SK-N-SH (cell line): Measurements from ENCODE around the gene TRPM2. TPM values are rescaled to one million over a fixed set of nuclear protein-coding genes. Genes with fewer than 3 reads are reported as not detected.

Experiments used
- CTCF ChIA-PET: fragments of 300-600, 350-600 bp; formaldehyde crosslinking; extraction: SDS; loops from one replicate; lab custom pipeline; 2021; lab: Yijun Ruan, JAX
- POLR2A ChIA-PET: fragments of 350-600 bp; sonication (Branson Sonifier 250); formaldehyde crosslinking; extraction: SDS; loops from one replicate; lab custom pipeline; 2020; ENCODE audit warnings: antibody characterized with exemption, inconsistent platforms; lab: Yijun Ruan, JAX
- DNase-seq: peaks from one replicate; pipeline ENCODE4 v3.0.0; 2012
- H2AFZ ChIP-seq: fragments of 200-600 bp; sonication (generic); 2 replicates; pipeline ENCODE4 v1.8.1; 2016; ENCODE audit warnings: antibody characterized with exemption, mild to moderate bottlenecking, low read depth
- H3F3A ChIP-seq: fragments of 200-600 bp; sonication (generic); replicated peaks from 2 replicates; pipeline ENCODE3; 2016; ENCODE audit warnings: antibody characterized with exemption, mild to moderate bottlenecking; ENCODE audit not compliant: insufficient read depth
- H3K27ac ChIP-seq, 2 experiments: fragments of 200-500 bp in 1 of 2; fragments of 200-600 bp in 1 of 2; sonication (Bioruptor generic) in 1 of 2; sonication (generic), shearing (Covaris generic) in 1 of 2; 2 replicates each; pipeline versions ENCODE4 v1.5.1 to v1.6.1; 2014 to 2016; ENCODE audit warnings: low read depth in 2 of 2, inconsistent platforms in 1 of 2, low read length in 1 of 2, mild to moderate bottlenecking in 1 of 2, mixed read lengths in 1 of 2
- H3K27me3 ChIP-seq: fragments of 200-600 bp; sonication (generic), shearing (Covaris generic); 2 replicates; pipeline ENCODE4 v1.6.1; 2016; ENCODE audit warnings: mixed run types; ENCODE audit not compliant: insufficient read depth
- H3K36me3 ChIP-seq, 2 experiments: fragments of 200-500 bp in 1 of 2; fragments of 200-600 bp in 1 of 2; sonication (Bioruptor generic) in 1 of 2; sonication (generic) in 1 of 2; replicated peaks in 1 of 2; 2 replicates each; pipeline versions ENCODE3 to v1.5.1; 2014 to 2016; ENCODE audit warnings: low read length in 1 of 2, mild to moderate bottlenecking in 1 of 2; ENCODE audit not compliant: insufficient read depth in 2 of 2, control insufficient read depth in 1 of 2
- H3K4me1 ChIP-seq, 2 experiments: fragments of 200-500 bp in 1 of 2; fragments of 200-600 bp in 1 of 2; sonication (Bioruptor generic) in 1 of 2; sonication (generic), shearing (Covaris generic) in 1 of 2; 2 replicates each; pipeline versions ENCODE4 v1.5.1 to v1.6.1; 2014 to 2016; ENCODE audit warnings: low read depth in 1 of 2, low read length in 1 of 2, mixed run types in 1 of 2; ENCODE audit not compliant: insufficient read depth in 2 of 2, control insufficient read depth in 1 of 2
- H3K4me2 ChIP-seq: fragments of 200-600 bp; sonication (generic), shearing (Covaris generic); 2 replicates; pipeline ENCODE4 v1.6.1; 2017; ENCODE audit warnings: mixed run types
- H3K4me3 ChIP-seq, 2 experiments: fragments of 200-500 bp in 1 of 2; fragments of 200-600 bp in 1 of 2; sonication (Bioruptor generic) in 1 of 2; sonication (generic), shearing (Covaris generic) in 1 of 2; 2 replicates each; pipeline versions ENCODE4 v1.5.1 to v1.8.1; 2014 to 2016; ENCODE audit warnings: low read depth in 2 of 2, inconsistent platforms in 1 of 2, low read length in 1 of 2, mild to moderate bottlenecking in 1 of 2, mixed read lengths in 1 of 2, moderate library complexity in 1 of 2
- H3K79me2 ChIP-seq: fragments of 200-600 bp; sonication (generic); 2 replicates; pipeline ENCODE4 v1.8.1; 2017; ENCODE audit warnings: mild to moderate bottlenecking; ENCODE audit not compliant: insufficient read depth
- H3K9ac ChIP-seq: fragments of 200-600 bp; sonication (generic); 2 replicates; pipeline ENCODE4 v1.6.1; 2017; ENCODE audit warnings: mixed run types
- H3K9me2 ChIP-seq: fragments of 200-600 bp; sonication (generic); 2 replicates; pipeline ENCODE4 v1.6.1; 2017; ENCODE audit warnings: mixed run types
- H3K9me3 ChIP-seq: fragments of 200-600 bp; sonication (generic); 2 replicates; pipeline ENCODE4 v1.6.1; 2017; ENCODE audit warnings: mixed run types, mild to moderate bottlenecking, moderate library complexity
- H4K20me1 ChIP-seq: fragments of 200-600 bp; sonication (generic); 2 replicates; pipeline ENCODE4 v1.6.1; 2017; ENCODE audit warnings: mild to moderate bottlenecking, mixed run types; ENCODE audit not compliant: insufficient read depth
- EP300 ChIP-seq, 2 experiments: IDR thresholded peaks; 2 replicates each; pipeline versions ENCODE4 v1.4.0 to v1.6.1; 2012; ENCODE audit warnings: borderline replicate concordance in 1 of 2, low read depth in 1 of 2, low read length in 1 of 2
- FOSL2 ChIP-seq: IDR thresholded peaks from 2 replicates; pipeline ENCODE4 v1.4.0; 2012; ENCODE audit warnings: low read depth, mild to moderate bottlenecking, moderate library complexity, borderline replicate concordance
- FOXJ3 ChIP-seq: sonication (generic); formaldehyde crosslinking; IDR thresholded peaks from 2 replicates; pipeline ENCODE4 v1.5.1; 2020; ENCODE audit warnings: mild to moderate bottlenecking, missing genetic modification reagents
- GATA2 ChIP-seq: sonication (generic); formaldehyde crosslinking; IDR thresholded peaks from 2 replicates; pipeline ENCODE4 v1.5.0; 2020; ENCODE audit warnings: mild to moderate bottlenecking, missing genetic modification reagents
- MEF2A ChIP-seq: IDR thresholded peaks from 2 replicates; pipeline ENCODE4 v1.4.0; 2012; ENCODE audit warnings: low read depth, borderline replicate concordance
- NFIC ChIP-seq: IDR thresholded peaks from 2 replicates; pipeline ENCODE4 v1.4.0; 2012; ENCODE audit warnings: borderline replicate concordance
- NRF1 ChIP-seq: IDR thresholded peaks from 2 replicates; pipeline ENCODE4 v1.6.1; 2012; ENCODE audit warnings: low read depth, mild to moderate bottlenecking, low read length
- POLR2AphosphoS5 ChIP-seq: IDR thresholded peaks from 2 replicates; pipeline ENCODE4 v1.6.1; 2012; ENCODE audit warnings: low read depth, low read length
- RCOR1 ChIP-seq: fragments of 150-350 bp; IDR thresholded peaks from 2 replicates; pipeline ENCODE4 v1.6.1; 2017; ENCODE audit warnings: antibody characterized with exemption, low read length
- RXRA ChIP-seq: IDR thresholded peaks from 2 replicates; pipeline ENCODE4 v1.4.0; 2012; ENCODE audit warnings: low read depth, mild to moderate bottlenecking, borderline replicate concordance
- SMC3 ChIP-seq: IDR thresholded peaks from 2 replicates; pipeline ENCODE4 v1.6.1; 2012; ENCODE audit warnings: low read depth, low read length, improper control_type of control experiment
- TAF1 ChIP-seq: IDR thresholded peaks from 2 replicates; pipeline ENCODE4 v1.6.1; 2012; ENCODE audit warnings: low read depth, mild to moderate bottlenecking, low read length, moderate library complexity, borderline replicate concordance
- TCF12 ChIP-seq: IDR thresholded peaks from 2 replicates; pipeline ENCODE4 v1.4.0; 2012
- WGBS: methylation state at CpG from one replicate; pipeline ENCODE4 v1.1.6; 2017; ENCODE audit warnings: low lambda C conversion rate; 5-methylcytosine and 5-hydroxymethylcytosine counted together
- polyA plus RNA-seq, 3 experiments: library from polyadenylated mRNA; depleted of rRNA; stranded (reverse); fragments of >200 nt; gene quantifications; 2 replicates each; pipeline ENCODE4 v1.2.3, GENCODE V29; 2012
- TF ChIP-seq, protein P1 (sequence below): fragments of 200-600 bp; sonication (generic); IDR thresholded peaks from 2 replicates; pipeline ENCODE4 v1.6.1; 2017; ENCODE audit warnings: antibody characterized with exemption, mild to moderate bottlenecking, moderate library complexity
- TF ChIP-seq, protein P2 (sequence below): IDR thresholded peaks from 2 replicates; pipeline ENCODE4 v1.4.0; 2012; ENCODE audit warnings: low read depth, borderline replicate concordance
- TF ChIP-seq, protein P3 (sequence below): IDR thresholded peaks from 2 replicates; pipeline ENCODE4 v1.6.1; 2012; ENCODE audit warnings: mild to moderate bottlenecking, low read depth, low read length, moderate library complexity
- TF ChIP-seq, protein P4 (sequence below): fragments of 150-350 bp; IDR thresholded peaks from 2 replicates; pipeline ENCODE4 v1.6.1; 2017; ENCODE audit warnings: antibody characterized with exemption, low read length, low read depth, borderline replicate concordance
- TF ChIP-seq, protein P5 (sequence below): IDR thresholded peaks from 2 replicates; pipeline ENCODE4; 2012

TRPM2 gene
- polyA plus RNA-seq, 1 of the 3 experiments (the other 2 are of a cell fraction): not detected

DNA sequence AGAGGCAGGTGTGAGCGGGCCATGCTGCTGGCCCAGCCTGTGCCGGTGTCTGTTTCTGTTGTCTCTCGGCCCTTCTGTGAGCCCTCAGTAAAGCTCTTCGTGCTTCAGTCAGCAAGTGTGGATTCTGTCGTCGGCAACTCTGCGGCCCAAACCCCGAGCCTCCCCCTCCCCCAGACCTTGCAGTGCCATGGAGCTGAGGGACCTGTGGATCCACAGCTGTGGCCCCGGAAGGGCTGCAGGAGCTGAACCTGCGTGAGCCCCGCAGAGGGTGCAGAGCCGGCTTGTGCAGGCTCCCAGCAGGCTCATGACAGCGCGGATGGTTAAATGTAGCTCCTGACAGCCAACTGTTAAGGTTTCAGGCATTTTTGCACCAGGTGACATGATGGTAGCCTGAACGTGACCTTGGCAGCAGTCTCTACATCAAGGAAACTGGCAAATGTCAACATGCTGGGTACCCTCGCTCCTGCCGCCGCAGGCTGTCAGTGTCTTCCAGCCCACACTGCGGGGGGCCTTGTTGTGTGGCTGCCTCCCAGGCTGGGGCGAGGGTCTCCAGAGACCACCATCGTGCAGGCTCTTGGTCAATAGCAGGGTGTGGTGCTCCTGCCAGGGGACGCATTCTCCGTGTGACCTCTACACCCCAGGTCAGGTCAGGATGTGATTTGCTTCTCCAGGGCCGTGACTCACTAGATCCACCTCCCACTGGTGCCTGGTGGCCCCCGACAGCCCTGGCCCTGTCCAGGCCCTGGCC lies 108.8 kb downstream of the TRPM2 start:
- POLR2A ChIA-PET: no interaction called here
- H3F3A ChIP-seq: no peaks in the 10 kb centered on the region
- TF ChIP-seq, protein P1, sequence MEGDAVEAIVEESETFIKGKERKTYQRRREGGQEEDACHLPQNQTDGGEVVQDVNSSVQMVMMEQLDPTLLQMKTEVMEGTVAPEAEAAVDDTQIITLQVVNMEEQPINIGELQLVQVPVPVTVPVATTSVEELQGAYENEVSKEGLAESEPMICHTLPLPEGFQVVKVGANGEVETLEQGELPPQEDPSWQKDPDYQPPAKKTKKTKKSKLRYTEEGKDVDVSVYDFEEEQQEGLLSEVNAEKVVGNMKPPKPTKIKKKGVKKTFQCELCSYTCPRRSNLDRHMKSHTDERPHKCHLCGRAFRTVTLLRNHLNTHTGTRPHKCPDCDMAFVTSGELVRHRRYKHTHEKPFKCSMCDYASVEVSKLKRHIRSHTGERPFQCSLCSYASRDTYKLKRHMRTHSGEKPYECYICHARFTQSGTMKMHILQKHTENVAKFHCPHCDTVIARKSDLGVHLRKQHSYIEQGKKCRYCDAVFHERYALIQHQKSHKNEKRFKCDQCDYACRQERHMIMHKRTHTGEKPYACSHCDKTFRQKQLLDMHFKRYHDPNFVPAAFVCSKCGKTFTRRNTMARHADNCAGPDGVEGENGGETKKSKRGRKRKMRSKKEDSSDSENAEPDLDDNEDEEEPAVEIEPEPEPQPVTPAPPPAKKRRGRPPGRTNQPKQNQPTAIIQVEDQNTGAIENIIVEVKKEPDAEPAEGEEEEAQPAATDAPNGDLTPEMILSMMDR: no peak
- TF ChIP-seq POLR2AphosphoS5 (no peak), TCF12 (no peak), NFIC (no peak), TAF1 (no peak), RCOR1 (no peak), MEF2A (no peak), RXRA (no peak), FOSL2 (no peak), NRF1 (no peak), EP300 (IDR thresholded peaks at IDR 0.05; ENCODE audit: borderline replicate concordance in 1 of 2, low read depth in 1 of 2, low read length in 1 of 2) (no peak), SMC3 (no peak), GATA2 (no peak), FOXJ3 (CRISPR knock-in tag) (no peak)
- TF ChIP-seq, protein P2, sequence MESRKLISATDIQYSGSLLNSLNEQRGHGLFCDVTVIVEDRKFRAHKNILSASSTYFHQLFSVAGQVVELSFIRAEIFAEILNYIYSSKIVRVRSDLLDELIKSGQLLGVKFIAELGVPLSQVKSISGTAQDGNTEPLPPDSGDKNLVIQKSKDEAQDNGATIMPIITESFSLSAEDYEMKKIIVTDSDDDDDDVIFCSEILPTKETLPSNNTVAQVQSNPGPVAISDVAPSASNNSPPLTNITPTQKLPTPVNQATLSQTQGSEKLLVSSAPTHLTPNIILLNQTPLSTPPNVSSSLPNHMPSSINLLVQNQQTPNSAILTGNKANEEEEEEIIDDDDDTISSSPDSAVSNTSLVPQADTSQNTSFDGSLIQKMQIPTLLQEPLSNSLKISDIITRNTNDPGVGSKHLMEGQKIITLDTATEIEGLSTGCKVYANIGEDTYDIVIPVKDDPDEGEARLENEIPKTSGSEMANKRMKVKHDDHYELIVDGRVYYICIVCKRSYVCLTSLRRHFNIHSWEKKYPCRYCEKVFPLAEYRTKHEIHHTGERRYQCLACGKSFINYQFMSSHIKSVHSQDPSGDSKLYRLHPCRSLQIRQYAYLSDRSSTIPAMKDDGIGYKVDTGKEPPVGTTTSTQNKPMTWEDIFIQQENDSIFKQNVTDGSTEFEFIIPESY: no peak
- TF ChIP-seq, protein P3, sequence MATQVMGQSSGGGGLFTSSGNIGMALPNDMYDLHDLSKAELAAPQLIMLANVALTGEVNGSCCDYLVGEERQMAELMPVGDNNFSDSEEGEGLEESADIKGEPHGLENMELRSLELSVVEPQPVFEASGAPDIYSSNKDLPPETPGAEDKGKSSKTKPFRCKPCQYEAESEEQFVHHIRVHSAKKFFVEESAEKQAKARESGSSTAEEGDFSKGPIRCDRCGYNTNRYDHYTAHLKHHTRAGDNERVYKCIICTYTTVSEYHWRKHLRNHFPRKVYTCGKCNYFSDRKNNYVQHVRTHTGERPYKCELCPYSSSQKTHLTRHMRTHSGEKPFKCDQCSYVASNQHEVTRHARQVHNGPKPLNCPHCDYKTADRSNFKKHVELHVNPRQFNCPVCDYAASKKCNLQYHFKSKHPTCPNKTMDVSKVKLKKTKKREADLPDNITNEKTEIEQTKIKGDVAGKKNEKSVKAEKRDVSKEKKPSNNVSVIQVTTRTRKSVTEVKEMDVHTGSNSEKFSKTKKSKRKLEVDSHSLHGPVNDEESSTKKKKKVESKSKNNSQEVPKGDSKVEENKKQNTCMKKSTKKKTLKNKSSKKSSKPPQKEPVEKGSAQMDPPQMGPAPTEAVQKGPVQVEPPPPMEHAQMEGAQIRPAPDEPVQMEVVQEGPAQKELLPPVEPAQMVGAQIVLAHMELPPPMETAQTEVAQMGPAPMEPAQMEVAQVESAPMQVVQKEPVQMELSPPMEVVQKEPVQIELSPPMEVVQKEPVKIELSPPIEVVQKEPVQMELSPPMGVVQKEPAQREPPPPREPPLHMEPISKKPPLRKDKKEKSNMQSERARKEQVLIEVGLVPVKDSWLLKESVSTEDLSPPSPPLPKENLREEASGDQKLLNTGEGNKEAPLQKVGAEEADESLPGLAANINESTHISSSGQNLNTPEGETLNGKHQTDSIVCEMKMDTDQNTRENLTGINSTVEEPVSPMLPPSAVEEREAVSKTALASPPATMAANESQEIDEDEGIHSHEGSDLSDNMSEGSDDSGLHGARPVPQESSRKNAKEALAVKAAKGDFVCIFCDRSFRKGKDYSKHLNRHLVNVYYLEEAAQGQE: no peak
- TF ChIP-seq, protein P4, sequence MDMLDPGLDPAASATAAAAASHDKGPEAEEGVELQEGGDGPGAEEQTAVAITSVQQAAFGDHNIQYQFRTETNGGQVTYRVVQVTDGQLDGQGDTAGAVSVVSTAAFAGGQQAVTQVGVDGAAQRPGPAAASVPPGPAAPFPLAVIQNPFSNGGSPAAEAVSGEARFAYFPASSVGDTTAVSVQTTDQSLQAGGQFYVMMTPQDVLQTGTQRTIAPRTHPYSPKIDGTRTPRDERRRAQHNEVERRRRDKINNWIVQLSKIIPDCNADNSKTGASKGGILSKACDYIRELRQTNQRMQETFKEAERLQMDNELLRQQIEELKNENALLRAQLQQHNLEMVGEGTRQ: no peak
- TF ChIP-seq, protein P5, sequence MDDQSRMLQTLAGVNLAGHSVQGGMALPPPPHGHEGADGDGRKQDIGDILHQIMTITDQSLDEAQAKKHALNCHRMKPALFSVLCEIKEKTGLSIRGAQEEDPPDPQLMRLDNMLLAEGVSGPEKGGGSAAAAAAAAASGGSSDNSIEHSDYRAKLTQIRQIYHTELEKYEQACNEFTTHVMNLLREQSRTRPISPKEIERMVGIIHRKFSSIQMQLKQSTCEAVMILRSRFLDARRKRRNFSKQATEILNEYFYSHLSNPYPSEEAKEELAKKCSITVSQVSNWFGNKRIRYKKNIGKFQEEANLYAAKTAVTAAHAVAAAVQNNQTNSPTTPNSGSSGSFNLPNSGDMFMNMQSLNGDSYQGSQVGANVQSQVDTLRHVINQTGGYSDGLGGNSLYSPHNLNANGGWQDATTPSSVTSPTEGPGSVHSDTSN: no peak
- TF ChIP-seq, all 33 proteins: peak for 0
- Histone ChIP-seq H3K36me3 (no peaks in the 10 kb centered on the region), H3K9me2 (no peaks in the 10 kb centered on the region), H3K9ac (no peak overlapping the region), H3K27me3 (no peaks in the 10 kb centered on the region), H2AFZ (no peak overlapping the region), H3K27ac (no peak overlapping the region), H3K4me3 (no peak overlapping the region), H3K4me1 (no peaks in the 10 kb centered on the region), H3K4me2 (no peak overlapping the region), H3K9me3 (no peaks in the 10 kb centered on the region), H3K79me2 (no peaks in the 10 kb centered on the region), H4K20me1 (no peaks in the 10 kb centered on the region)
- CTCF ChIA-PET: interaction anchor here (1.0 to 2.1 kb wide), 8 partner anchors 15 to 331 kb away, joined by 3 to 8 read pairs (median 4); no protein-coding TSS in a partner anchor
- WGBS: 75% methylated on average over 9 of the region's 25 CpGs
- DNase-seq: no peak
